ENCODE data around the gene DNLZ.

DNA sequence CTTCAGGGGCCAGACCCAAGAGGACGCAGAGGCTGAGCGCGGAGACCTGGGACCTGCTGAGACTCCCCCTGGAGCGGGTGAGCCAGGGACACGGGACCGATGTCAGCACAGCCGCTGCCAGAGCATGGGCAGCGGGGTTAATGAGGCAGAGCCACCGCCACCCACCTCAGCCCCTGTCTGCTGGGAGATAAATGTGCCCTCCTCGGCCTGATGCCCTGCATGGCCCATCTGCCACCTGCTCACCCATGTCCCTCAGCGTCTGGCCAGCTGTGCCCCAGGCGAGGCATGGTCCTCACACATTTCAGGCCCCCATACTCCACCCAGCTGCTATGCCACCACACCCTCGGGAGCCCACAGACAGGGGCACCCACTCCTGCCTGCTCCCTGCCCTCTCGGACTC, 14.9 kb downstream of the DNLZ start:
- TF ChIP-seq, protein P1, sequence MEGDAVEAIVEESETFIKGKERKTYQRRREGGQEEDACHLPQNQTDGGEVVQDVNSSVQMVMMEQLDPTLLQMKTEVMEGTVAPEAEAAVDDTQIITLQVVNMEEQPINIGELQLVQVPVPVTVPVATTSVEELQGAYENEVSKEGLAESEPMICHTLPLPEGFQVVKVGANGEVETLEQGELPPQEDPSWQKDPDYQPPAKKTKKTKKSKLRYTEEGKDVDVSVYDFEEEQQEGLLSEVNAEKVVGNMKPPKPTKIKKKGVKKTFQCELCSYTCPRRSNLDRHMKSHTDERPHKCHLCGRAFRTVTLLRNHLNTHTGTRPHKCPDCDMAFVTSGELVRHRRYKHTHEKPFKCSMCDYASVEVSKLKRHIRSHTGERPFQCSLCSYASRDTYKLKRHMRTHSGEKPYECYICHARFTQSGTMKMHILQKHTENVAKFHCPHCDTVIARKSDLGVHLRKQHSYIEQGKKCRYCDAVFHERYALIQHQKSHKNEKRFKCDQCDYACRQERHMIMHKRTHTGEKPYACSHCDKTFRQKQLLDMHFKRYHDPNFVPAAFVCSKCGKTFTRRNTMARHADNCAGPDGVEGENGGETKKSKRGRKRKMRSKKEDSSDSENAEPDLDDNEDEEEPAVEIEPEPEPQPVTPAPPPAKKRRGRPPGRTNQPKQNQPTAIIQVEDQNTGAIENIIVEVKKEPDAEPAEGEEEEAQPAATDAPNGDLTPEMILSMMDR (IDR thresholded peaks at IDR 0.05), result no peak
- no peak for TF ChIP-seq POLR2A (IDR thresholded peaks at IDR 0.05)

Data from adrenal gland (tissue), 5 donors.